Skeletal muscle satellite cell (primary cell): ENCODE results near the gene GGT5.
"Not testable (repeated sequence)": the region's sequence is repeated elsewhere in the genome, so short reads cannot be mapped to it uniquely, and the experiment has no call there.

Source experiments
- H3K27me3 ChIP-seq: 2 replicates; pipeline ENCODE4 v1.7.0; 2013; ENCODE audit warnings: low read length; ENCODE audit not compliant: control insufficient read depth, insufficient read depth
- H3K36me3 ChIP-seq: 2 replicates; pipeline ENCODE4 v1.7.0; 2013; ENCODE audit warnings: mild to moderate bottlenecking, control low read depth, low read length; ENCODE audit not compliant: insufficient read depth
- H3K4me1 ChIP-seq: 2 replicates; pipeline ENCODE4 v1.7.0; 2013; ENCODE audit warnings: low read length; ENCODE audit not compliant: control insufficient read depth, insufficient read depth
- H3K4me2 ChIP-seq: 2 replicates; pipeline ENCODE4 v1.7.0; 2013; ENCODE audit warnings: mild to moderate bottlenecking, low read length
- H3K4me3 ChIP-seq: 2 replicates; pipeline ENCODE4 v1.7.0; 2013; ENCODE audit warnings: low read length
- H3K9ac ChIP-seq: 2 replicates; pipeline ENCODE4 v1.7.0; 2013; ENCODE audit warnings: mild to moderate bottlenecking, low read depth, low read length, moderate library complexity
- H3K9me3 ChIP-seq: replicated peaks from 2 replicates; pipeline ENCODE4 v1.7.0; 2013; ENCODE audit warnings: mild to moderate bottlenecking, control low read depth, low read length

Gene GGT5

DNA sequence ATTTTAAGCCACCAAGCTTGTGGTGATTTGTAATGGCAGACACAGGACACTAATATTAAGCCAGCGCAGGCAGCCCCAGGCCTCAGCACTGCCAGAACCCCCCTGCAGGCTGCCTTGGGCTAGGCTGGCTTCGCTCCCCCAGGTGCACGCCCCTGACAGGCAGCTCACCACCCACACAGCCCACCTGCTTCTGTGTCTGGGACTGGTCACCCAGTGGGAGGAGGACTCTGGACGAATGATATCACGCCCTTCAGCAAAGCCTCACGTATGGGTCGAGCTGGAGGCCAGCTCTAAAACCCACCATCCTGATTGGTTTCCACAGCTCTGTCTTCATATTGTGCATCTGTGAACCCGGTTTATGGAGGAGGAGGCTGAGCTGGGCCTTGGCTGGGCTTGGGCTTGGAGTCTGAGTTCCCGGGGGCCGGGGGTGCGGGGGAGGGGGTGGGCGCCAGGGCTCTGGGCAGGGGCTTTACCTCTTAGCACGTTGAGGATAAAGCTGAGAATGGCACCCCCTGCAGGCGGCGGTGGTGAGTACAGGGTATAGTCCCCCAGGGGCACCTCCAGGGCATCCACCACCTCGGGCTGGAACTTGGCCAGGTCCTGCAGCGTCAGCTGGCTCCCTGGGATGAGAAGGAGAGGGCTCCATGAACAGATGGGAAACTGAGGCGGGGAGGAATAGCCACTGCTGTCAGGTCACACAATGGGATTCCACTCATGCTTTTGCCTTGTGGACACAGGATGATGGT, 13.8 kb downstream of the GGT5 start:
- H3K4me1 ChIP-seq, result no peaks in the 10 kb centered on the region
- no peak overlapping the region for H3K9ac ChIP-seq
- no peak overlapping the region for H3K4me3 ChIP-seq
- peaks cover 52% of the 10 kb centered on the region for H3K36me3 ChIP-seq
- no peaks in the 10 kb centered on the region for H3K9me3 ChIP-seq
- no peak overlapping the region for H3K4me2 ChIP-seq
- H3K27me3 ChIP-seq, result no peaks in the 10 kb centered on the region

DNA sequence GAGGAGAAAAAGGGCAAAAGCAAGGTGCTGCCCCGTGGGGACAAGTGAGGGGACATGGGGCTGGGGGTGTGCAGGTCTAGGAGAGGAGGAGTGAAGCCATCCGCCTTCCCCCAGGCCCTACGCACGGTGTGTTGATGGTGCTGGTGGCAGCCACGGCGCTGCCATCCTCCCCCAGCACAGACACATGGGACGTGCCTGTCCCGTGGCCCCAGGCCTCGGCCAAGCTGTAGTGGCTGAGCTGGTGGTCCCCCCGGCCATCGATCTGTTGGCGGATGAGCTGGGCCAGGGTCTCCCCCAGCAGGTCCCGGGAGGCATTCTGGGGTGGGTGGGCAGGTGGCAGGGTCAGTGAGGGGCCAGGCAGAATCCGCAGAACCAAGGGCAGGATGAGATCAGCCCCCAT, 18.9 kb downstream of the GGT5 start:
- Histone ChIP-seq H3K36me3 (peaks cover 59% of the 10 kb centered on the region), H3K4me1 (no peaks in the 10 kb centered on the region), H3K4me2 (no peak overlapping the region), H3K9ac (no peak overlapping the region), H3K4me3 (no peak overlapping the region), H3K9me3 (peaks cover 4% of the 10 kb centered on the region), H3K27me3 (no peaks in the 10 kb centered on the region)

DNA sequence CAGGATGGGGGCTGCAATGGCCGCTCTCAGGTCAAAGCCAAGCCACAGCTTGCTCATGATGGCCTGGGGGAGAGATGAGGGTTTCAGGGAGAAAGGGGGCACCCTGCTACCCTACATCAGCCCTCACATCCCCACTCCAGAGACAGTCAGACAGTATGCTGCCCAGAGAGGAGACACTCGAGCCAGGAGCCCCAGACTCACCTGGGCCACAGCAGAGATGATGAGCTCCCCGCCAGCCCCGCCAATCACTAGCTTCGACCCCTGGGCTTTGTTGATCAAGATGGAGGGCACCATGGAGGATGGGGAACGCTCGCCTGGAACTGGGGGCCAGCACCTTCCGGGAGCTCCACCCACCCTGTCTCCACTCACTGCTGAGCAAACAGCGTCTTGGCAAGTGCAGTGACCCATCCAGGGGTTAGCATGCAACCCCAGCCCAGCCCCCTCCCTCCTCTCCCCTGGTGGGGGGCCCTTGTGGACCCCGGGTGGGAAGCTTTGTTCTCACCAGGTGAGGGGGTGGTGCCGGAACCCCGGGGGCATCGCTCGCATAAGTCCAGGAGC, 19.8 kb downstream of the GGT5 start:
- peaks cover 4% of the 10 kb centered on the region for H3K9me3 ChIP-seq
- no peaks in the 10 kb centered on the region for H3K27me3 ChIP-seq
- no peaks in the 10 kb centered on the region for H3K4me1 ChIP-seq
- H3K9ac ChIP-seq, result no peak overlapping the region
- no peak overlapping the region for H3K4me3 ChIP-seq
- peaks cover 60% of the 10 kb centered on the region for H3K36me3 ChIP-seq
- no peak overlapping the region for H3K4me2 ChIP-seq

DNA sequence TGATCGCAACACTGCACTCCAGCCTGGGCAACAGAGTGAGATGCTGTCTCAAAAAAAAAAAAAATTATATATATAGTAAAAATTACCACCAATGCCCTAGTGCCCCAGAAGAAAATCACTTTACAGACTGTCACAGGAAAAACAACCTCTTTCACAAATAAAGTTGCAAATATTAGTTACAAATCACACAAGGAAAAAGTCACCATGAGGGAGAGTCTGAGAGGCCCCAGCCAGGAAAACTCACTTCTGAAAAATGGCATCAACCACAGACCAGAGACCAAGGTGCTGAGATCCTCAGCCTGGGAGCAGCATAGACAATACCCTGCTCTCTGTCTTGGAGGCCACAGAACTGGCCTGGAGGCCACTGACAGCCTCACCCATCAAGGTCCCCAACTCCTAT, 20.4 kb downstream of the GGT5 start:
- Histone ChIP-seq H3K4me3 (no peak overlapping the region), H3K9ac (no peak overlapping the region), H3K4me2 (no peak overlapping the region), H3K9me3 (peaks cover 4% of the 10 kb centered on the region), H3K36me3 (peaks cover 67% of the 10 kb centered on the region), H3K4me1 (no peaks in the 10 kb centered on the region), H3K27me3 (no peaks in the 10 kb centered on the region)

DNA sequence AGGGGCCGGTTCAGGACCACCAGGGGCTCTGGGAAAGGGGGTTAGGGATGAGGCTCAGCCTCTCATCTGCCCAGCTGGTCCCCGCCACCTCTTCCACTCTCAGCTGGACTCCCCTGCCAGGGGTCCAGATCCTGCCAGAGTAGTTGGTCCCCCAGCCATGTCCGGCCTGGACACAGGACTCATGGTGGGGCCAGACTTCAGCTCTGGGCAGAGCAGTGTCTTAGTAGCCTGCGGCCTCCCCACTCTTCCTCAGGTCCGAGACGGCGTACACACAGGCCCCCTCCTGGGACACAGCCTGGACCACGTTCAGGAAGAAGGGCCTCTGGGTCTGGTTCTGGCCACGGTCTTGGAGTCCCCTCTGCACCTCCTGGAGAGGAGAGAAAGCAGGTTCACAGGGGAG, 25.1 kb downstream of the GGT5 start:
- Histone ChIP-seq H3K27me3 (no peaks in the 10 kb centered on the region), H3K36me3 (peaks cover 57% of the 10 kb centered on the region), H3K4me3 (no peak overlapping the region), H3K9me3 (peaks cover 2% of the 10 kb centered on the region), H3K9ac (no peak overlapping the region), H3K4me2 (no peak overlapping the region), H3K4me1 (peaks cover 4% of the 10 kb centered on the region)

DNA sequence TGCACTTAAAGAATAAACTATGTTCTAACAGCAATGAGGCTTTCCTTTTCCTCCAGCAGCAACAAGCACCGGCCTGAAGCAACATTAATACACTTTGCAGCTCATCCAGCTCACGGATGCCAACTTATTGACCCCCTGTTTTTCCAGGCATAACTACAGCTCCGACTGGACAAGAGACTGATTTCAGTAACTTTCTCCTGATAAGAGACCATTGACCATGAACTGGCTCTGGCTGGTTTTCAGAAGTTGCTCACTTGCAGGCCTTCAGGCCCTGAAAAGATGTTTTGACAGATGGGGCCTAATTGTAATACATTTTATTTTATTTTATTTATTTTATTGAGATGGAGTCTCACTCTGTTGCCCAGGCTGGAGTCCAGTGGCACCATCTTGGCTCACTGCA, 27.5 kb downstream of the GGT5 start:
- H3K27me3 ChIP-seq, result no peaks in the 10 kb centered on the region
- H3K4me2 ChIP-seq, result no peak overlapping the region
- H3K9me3 ChIP-seq, result no peaks in the 10 kb centered on the region
- peaks cover 10% of the 10 kb centered on the region for H3K4me1 ChIP-seq
- H3K9ac ChIP-seq, result no peak overlapping the region
- no peak overlapping the region for H3K4me3 ChIP-seq
- H3K36me3 ChIP-seq, result peaks cover 40% of the 10 kb centered on the region

DNA sequence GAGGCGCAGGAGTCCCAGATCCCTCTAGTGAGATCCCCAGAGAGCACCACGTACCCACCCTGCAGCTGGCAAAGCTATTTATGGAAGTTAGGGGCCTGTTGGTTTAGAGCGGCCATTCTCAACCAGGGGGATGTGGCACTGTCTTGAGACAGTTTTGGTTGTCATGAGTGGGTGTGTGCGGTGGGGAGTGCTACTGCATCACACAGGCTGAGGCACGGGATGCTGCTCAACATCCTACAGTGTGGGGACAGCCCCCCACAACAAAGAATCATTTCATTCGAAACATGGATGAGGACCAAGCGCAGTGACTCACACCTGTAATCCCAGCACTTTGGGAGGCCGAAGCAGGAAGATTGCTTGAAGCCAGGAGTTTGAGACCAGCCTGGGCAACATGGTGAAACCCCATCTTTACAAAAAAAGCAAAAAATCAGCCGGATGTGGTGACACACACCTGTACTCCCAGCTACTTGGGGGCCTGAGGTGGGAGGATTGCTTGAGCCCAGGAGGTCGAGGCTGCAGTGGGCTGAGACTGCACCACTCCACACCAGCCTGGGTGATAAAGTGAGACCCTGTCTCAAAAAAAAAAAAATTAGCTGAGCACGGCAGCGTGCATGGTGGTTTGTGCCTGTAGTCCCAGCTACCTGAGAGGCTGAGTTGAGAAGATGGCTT, 28.2 kb downstream of the GGT5 start:
- no peaks in the 10 kb centered on the region for H3K9me3 ChIP-seq
- H3K9ac ChIP-seq, result no peak overlapping the region
- peaks cover 35% of the 10 kb centered on the region for H3K36me3 ChIP-seq
- H3K27me3 ChIP-seq, result no peaks in the 10 kb centered on the region
- H3K4me3 ChIP-seq, result no peak overlapping the region
- peaks cover 10% of the 10 kb centered on the region for H3K4me1 ChIP-seq
- no peak overlapping the region for H3K4me2 ChIP-seq

DNA sequence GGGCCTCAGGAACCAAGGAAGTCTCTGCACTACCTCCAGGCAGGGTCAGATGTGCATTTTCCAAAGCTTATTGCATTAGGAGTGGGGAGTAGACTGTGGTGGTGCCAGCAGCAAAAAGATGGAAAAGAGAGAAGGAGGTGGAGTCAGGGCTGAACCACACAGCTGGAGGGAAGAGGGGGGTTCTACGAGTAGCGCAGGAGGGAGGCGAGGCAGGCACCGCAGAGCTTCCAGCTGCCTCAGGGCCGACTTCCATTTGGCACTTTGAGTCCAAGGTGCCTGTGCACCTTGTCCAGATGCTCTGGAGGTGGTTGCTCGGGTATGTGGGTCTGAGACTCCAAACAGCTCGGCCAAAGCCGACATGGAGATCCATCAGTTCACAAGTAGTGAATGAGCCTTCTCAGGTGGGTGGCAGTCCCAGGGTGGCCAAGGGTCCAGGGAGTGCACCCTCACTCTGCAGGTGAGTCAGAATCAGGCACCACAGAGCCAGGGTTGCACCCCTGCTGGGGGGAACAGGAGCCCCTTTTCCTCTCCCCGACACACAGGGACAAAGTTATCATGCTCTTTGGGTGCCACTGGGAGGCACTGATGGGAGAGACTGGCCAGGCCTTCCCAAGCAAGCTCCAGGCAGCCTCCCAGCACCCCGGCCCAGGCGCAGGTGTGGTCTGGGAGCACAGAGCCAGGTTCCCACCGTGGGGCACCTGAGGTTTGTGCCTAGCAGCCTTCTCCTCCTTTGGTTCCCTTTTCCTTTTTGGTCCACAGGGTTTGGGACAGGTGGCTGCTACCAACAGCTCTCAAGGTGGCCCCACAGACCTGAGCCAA, 30.2 kb downstream of the GGT5 start:
- Histone ChIP-seq H3K36me3 (peaks cover 24% of the 10 kb centered on the region), H3K9me3 (no peaks in the 10 kb centered on the region), H3K4me1 (peaks cover 21% of the 10 kb centered on the region), H3K27me3 (no peaks in the 10 kb centered on the region), H3K9ac (no peak overlapping the region), H3K4me2 (no peak overlapping the region), H3K4me3 (no peak overlapping the region)

DNA sequence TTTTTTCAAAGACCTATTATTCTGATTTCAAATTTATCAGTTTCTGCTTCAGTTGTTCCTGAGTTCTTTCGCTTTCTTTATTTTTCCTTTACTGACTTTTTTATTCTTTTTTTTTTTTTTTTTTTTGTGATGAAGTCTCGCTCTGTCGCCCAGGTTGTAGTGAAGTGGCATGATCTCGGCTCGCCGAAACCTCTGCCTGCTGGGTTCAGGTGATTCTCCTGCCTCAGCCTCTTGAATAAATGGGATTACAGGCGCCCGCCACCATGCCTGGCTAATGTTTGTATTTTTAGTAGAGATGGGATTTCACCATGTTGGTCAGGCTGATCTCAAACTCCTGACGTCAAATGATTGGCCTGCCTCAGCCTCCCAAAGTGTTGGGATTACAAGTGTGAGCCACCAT, 31.8 kb downstream of the GGT5 start:
- not testable (repeated sequence) for H3K4me3 ChIP-seq, H3K4me2 ChIP-seq, H3K9me3 ChIP-seq, H3K9ac ChIP-seq, H3K27me3 ChIP-seq, H3K36me3 ChIP-seq
- H3K4me1 ChIP-seq, result peaks cover 35% of the 10 kb centered on the region

DNA sequence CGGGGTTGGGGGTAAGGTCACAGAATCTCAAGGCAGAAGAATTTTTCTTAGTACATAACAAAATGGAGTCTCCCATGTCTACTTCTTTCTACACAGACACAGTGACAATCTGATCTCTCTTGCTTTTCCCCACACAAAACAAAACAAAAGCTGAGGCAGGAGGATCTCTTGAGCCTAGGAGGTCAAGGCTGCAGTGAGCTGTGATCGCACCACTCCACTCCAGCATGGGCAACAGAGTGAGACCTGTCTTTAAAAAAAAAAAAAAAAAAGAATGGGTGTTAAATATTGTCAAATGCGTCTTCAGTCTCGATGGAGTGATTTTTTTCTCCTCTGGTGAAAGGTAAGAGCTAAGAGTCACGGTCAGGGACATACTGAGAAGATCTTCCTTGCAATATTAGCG, 33.2 kb downstream of the GGT5 start:
- H3K9me3 ChIP-seq, H3K4me3 ChIP-seq, H3K9ac ChIP-seq, H3K4me2 ChIP-seq, H3K36me3 ChIP-seq, H3K27me3 ChIP-seq: not testable (repeated sequence)
- H3K4me1 ChIP-seq, result peaks cover 47% of the 10 kb centered on the region

DNA sequence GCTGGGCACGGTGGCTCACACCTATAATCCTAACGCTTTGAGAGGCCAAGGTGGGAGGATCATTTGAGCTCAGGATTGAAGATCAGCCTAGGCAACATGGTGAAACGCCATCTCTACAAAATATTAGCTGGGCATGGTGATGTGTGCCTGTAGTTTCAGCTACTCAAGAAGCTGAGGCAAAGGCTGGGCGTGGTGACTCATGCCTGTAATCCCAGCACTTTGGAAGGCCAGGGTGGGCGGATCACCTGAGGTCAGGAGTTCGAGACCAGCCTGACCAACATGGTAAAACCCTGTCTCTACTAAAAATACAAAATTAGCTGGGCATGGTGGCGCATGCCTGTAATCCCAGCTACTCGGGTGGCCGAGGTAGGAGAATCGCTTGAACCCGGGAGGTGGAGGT, 34.5 kb downstream of the GGT5 start:
- H3K4me1 ChIP-seq, result peaks cover 58% of the 10 kb centered on the region
- not testable (repeated sequence) for H3K9ac ChIP-seq, H3K36me3 ChIP-seq, H3K9me3 ChIP-seq, H3K4me2 ChIP-seq, H3K4me3 ChIP-seq, H3K27me3 ChIP-seq
